ENCODE results near the gene ZNF516. TPM values are rescaled to one million over a fixed set of nuclear protein-coding genes. Genes with fewer than 3 reads are reported as not detected.

ZNF516 gene
- total RNA-seq, 2 experiments from 2014 or later = 2.7 to 4.8 TPM

DNA sequence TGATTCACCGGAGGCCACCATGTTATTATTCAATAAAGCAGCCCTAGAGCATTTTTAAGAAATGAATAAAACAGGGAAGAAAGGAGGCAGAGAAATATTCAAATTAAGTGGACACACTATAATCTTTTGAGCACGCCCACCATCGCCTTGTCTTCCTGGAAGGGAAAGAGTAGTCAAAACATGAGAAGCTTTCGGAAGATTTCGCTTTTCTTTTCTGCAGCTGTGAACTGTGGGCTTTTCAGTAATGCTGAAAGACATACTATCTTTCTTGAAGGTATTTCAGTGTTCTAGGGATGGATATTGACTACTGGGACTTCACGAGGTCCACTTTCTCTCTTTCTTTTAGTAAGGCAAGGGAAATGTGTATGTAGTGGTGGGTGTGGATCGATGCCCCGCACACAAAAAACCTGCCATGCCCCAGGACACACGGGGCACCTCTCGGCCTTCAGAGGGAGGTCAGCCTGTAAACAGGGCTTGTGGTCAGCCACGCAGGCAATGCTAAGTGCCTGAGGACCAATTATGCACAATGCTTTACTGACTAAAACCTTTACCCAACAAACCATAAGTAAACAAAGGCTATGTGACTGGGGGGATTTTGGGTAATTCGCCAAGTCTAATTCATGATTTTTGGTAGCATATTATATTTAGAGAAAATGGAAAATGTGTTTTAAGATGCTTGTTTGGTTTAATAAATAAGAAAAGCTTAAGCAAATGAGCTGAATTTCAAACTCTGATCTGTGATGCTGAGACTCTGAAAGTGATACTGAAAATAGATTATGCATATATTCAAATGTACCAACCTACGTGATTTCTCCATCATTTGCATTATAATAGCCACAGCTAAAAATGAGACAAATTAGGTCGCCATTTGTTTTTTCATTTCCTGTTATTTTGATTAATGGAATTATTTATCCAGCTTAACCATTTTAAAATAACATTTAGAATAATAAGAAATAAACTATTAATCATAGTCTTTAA, 130.5 kb downstream of the ZNF516 start:
- Mint-ChIP-seq H3K27me3 (peaks cover 11% of the 10 kb centered on the region), H3K9me3 (no peaks in the 10 kb centered on the region), H3K27ac (no peak overlapping the region), H3K4me3 (no peak overlapping the region), H3K4me1 (ENCODE audit: low read depth) (peaks cover 18% of the 10 kb centered on the region), H3K36me3 (no peaks in the 10 kb centered on the region)
- POLR2A ChIA-PET = interaction anchor here (0.8 kb wide), 1 partner anchor 10 kb away, joined by 3 read pairs; no protein-coding TSS in a partner anchor
- DNase-seq = peak; percentile 54
- CTCF ChIA-PET = interaction anchor here (1.0 to 1.7 kb wide), 2 partner anchors 9 to 34 kb away, joined by 3 to 4 read pairs; no protein-coding TSS in a partner anchor
- intact Hi-C loops (cut with micrococcal nuclease) = loop anchor here (1.0 kb wide), 1 partner anchor 10 kb away; no protein-coding TSS in a partner anchor

DNA sequence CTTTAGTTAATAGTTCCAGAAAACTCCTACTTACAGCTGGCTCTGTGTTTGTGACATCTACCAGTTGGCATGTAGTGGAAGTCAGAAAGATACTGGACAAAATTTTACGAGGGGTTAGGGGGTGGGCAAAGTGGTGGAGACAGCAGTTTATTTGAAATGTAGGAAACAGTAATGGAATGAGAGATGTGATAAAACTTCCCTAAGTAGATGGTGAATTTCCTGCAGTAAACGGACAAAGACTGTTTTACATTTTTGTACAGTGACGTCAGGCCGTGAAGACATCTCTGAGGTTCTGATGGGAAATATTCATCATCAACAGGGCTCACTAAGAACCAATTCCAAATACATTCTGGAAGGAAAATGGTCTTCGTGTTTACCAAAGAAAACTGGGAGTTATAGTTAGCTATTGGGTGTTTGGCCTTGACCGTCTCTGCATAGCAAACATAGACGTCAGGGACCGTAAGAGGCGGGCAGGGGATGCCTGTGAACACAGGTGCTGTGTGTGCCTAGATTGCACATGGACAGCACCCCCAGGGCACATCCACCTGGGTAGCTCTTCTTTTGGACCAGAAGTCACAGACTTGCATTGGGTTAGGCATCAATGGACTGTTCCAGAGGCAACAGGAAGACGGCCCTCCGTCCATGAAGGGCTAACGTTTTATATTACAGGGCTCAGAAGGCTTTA, 131.5 kb downstream of the ZNF516 start:
- H3K9me3 Mint-ChIP-seq = no peaks in the 10 kb centered on the region
- no peaks in the 10 kb centered on the region for H3K36me3 Mint-ChIP-seq
- intact Hi-C loops (cut with micrococcal nuclease) = loop anchor here (1.0 kb wide), 1 partner anchor 11 kb away; no protein-coding TSS in a partner anchor
- peaks cover 18% of the 10 kb centered on the region for H3K4me1 Mint-ChIP-seq (ENCODE audit: low read depth)
- H3K4me3 Mint-ChIP-seq = no peak overlapping the region
- no peak for DNase-seq
- H3K27me3 Mint-ChIP-seq = peaks cover 11% of the 10 kb centered on the region
- ChIA-PET POLR2A (no interaction called here), CTCF (interaction anchor here (1.4 kb wide), 1 partner anchor 10 kb away, joined by 5 read pairs; no protein-coding TSS in a partner anchor)
- no peak overlapping the region for H3K27ac Mint-ChIP-seq

DNA sequence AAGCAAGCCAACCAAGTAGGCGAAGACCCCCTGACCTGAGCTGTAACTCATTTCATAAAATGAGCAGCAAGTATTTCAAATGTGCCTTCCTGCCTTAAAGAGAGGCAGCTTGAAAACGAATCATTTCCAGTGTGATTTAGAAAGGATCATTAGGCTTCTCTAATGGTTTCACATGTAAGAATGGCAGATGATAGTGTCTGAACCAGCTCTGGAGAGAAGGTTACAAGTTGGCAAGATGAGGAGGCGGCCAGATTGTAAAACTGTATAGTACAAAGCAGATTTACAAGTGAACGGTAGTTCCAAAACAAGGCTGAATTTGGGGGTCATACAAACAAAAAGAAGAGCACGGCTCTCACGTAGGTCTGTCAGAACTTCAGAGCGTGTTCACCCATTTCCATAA, 132.4 kb downstream of the ZNF516 start:
- Mint-ChIP-seq H3K4me3 (no peak overlapping the region), H3K4me1 (ENCODE audit: low read depth) (peaks cover 18% of the 10 kb centered on the region), H3K27ac (no peak overlapping the region), H3K27me3 (peaks cover 11% of the 10 kb centered on the region), H3K9me3 (no peaks in the 10 kb centered on the region), H3K36me3 (no peaks in the 10 kb centered on the region)
- no peak for DNase-seq
- CTCF ChIA-PET = interaction anchor here (1.4 kb wide), 1 partner anchor 11 kb away, joined by 5 read pairs; no protein-coding TSS in a partner anchor
- intact Hi-C loops (cut with micrococcal nuclease) = no loop called here
- POLR2A ChIA-PET = no interaction called here

DNA sequence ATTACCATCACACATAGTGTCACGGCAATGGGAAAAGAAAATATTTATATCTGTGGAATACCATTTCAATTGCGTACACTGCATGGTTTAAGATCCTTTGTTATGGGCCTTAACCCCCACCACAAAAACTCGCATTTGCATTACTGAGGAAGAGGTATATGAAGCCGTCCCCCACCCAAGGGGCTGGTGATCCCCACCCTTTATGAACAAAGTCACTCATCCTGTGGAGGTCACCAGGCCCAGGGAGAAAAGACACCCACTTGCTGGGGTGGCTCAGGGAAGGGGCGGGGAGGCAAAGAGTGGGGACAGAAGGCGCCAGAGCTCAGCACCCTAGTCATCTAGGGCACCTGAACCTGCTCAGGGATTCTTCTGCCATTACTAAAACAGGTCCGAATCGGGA, 133.8 kb downstream of the ZNF516 start:
- CTCF ChIA-PET = no interaction called here
- Mint-ChIP-seq H3K27me3 (peaks cover 11% of the 10 kb centered on the region), H3K4me1 (ENCODE audit: low read depth) (peaks cover 18% of the 10 kb centered on the region), H3K27ac (no peak overlapping the region), H3K36me3 (no peaks in the 10 kb centered on the region), H3K4me3 (no peak overlapping the region), H3K9me3 (no peaks in the 10 kb centered on the region)
- intact Hi-C loops (cut with micrococcal nuclease) = no loop called here
- POLR2A ChIA-PET = no interaction called here
- DNase-seq = no peak

DNA sequence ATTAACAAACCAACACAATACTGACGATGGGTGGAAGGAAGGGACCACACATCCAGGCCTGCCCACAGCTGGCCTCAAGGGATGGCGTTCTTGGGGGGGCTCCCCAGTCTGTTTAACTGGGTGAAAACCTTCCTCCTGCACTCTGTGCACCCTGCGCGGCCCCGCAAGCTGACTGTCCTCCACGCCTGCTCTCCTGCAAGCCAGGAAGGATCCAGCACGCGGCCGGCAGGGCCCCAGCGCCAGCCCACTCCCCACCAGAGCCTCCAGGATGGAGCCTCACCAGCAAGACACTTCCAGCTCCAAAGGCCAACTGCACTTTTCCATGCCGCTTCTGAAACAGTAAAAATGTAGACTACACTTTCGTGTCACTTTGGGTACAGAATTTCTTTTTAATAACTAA, 135.1 kb downstream of the ZNF516 start:
- DNase-seq = no peak
- H3K9me3 Mint-ChIP-seq = no peaks in the 10 kb centered on the region
- H3K27me3 Mint-ChIP-seq = peaks cover 9% of the 10 kb centered on the region
- CTCF ChIA-PET = no interaction called here
- peaks cover 16% of the 10 kb centered on the region for H3K4me1 Mint-ChIP-seq (ENCODE audit: low read depth)
- intact Hi-C loops (cut with micrococcal nuclease) = no loop called here
- H3K27ac Mint-ChIP-seq = no peak overlapping the region
- POLR2A ChIA-PET = no interaction called here
- no peak overlapping the region for H3K4me3 Mint-ChIP-seq
- H3K36me3 Mint-ChIP-seq = no peaks in the 10 kb centered on the region

DNA sequence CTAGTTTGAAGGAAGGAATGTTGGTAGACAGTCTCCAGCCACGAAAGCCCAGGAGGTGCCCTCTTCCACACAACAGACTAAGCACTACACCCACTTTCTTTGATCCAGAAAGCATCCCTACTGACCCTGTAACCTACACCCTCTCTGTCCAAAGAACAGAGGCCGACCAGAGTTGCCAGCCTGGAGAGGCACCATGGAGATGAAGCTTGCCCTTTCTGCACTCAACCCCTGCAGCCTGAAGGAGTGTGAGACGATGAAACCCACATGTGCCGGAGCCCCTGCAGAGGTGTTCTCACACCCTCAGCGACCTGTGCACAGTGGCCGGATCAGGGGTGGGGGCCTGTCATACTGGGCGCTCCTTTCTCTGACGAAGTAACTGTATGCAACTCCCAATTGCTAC, 136.3 kb downstream of the ZNF516 start:
- Mint-ChIP-seq H3K36me3 (no peaks in the 10 kb centered on the region), H3K9me3 (peaks cover under 1% of the 10 kb centered on the region), H3K4me1 (ENCODE audit: low read depth) (peaks cover 6% of the 10 kb centered on the region), H3K27me3 (peaks cover 9% of the 10 kb centered on the region), H3K27ac (no peak overlapping the region), H3K4me3 (no peak overlapping the region)
- intact Hi-C loops (cut with micrococcal nuclease) = no loop called here
- no peak for DNase-seq
- ChIA-PET POLR2A (no interaction called here), CTCF (no interaction called here)

DNA sequence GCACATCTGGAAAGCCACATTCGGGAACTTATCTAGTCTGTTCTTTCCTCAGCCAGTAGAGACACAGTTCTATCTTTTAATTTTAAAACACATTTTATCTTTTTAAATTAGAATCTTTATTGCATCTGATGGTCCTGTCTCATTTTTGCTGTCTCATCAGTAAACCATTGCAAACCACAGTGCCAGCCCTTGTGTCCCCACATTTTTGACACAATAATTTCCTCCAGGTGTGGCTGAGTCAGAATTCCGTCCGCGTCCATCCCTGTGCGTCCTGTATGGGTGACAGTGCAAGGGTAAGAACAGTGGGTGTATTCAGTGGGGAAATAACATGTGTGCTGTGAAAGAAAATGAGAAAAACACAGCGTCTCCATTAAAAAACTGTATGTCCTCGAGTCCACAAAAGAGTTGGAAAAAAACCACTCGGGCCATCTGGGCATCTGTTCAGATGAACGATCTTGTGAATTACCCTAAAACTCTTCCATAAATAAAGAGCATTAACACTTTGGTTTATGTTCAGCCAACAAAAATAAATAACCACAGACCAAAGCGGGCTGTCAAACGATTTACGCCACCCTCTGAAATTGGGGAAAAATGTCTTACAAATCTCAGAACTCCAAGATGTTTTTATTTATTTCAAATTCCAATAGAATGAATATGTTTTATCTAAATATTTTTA, 137.3 kb downstream of the ZNF516 start:
- no peaks in the 10 kb centered on the region for H3K4me1 Mint-ChIP-seq (ENCODE audit: low read depth)
- H3K4me3 Mint-ChIP-seq = no peak overlapping the region
- no peaks in the 10 kb centered on the region for H3K36me3 Mint-ChIP-seq
- peaks cover 1% of the 10 kb centered on the region for H3K27me3 Mint-ChIP-seq
- peaks cover 3% of the 10 kb centered on the region for H3K9me3 Mint-ChIP-seq
- intact Hi-C loops (cut with micrococcal nuclease) = no loop called here
- no peak for DNase-seq
- H3K27ac Mint-ChIP-seq = no peak overlapping the region
- CTCF ChIA-PET = no interaction called here
- POLR2A ChIA-PET = no interaction called here

DNA sequence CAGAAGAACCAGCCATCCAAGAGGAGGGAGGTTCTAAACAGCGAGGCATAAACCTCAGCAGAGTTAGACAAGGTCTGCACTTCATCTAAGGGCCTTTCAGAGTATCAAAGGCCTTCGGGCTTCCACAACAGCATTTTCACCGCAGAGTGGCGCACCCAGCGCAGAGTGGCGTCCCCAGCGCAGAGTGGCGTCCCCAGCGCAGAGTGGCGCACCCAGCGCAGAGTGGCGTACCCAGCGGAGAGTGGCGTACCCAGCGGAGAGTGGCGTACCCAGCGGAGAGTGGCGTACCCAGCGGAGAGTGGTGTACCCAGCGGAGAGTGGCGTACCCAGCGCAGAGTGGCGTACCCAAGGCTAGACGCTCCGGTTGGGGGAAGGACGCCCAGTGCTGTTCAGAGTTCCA, 137.9 kb downstream of the ZNF516 start:
- no peak overlapping the region for H3K4me3 Mint-ChIP-seq
- peaks cover 3% of the 10 kb centered on the region for H3K9me3 Mint-ChIP-seq
- intact Hi-C loops (cut with micrococcal nuclease) = no loop called here
- ChIA-PET CTCF (no interaction called here), POLR2A (no interaction called here)
- no peak for DNase-seq
- H3K4me1 Mint-ChIP-seq (ENCODE audit: low read depth) = no peaks in the 10 kb centered on the region
- no peaks in the 10 kb centered on the region for H3K36me3 Mint-ChIP-seq
- H3K27ac Mint-ChIP-seq = no peak overlapping the region
- H3K27me3 Mint-ChIP-seq = no peaks in the 10 kb centered on the region

DNA sequence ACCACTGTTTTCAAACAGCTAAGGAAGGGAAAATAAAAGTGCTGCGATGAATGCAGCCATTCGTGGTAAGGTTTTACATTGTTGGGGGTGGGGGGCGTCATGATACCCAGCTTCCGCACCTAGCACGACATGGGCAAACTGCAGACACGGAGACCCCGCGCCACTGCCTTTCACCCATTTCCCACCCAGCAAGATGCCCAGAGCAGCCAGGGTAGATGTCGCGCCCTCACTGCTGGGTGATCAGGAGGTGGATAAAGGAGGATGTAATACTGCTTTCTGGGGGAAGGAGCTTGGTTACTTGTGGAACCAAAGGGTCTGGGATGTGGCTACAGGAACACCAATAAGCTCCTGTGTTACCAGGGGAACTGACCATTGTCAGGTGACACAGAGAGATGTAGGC, 138.4 kb downstream of the ZNF516 start:
- intact Hi-C loops (cut with micrococcal nuclease) = no loop called here
- CTCF ChIA-PET = no interaction called here
- no peaks in the 10 kb centered on the region for H3K36me3 Mint-ChIP-seq
- DNase-seq = no peak
- H3K9me3 Mint-ChIP-seq = peaks cover 3% of the 10 kb centered on the region
- H3K27ac Mint-ChIP-seq = no peak overlapping the region
- no peaks in the 10 kb centered on the region for H3K4me1 Mint-ChIP-seq (ENCODE audit: low read depth)
- no peaks in the 10 kb centered on the region for H3K27me3 Mint-ChIP-seq
- no peak overlapping the region for H3K4me3 Mint-ChIP-seq
- POLR2A ChIA-PET = no interaction called here

DNA sequence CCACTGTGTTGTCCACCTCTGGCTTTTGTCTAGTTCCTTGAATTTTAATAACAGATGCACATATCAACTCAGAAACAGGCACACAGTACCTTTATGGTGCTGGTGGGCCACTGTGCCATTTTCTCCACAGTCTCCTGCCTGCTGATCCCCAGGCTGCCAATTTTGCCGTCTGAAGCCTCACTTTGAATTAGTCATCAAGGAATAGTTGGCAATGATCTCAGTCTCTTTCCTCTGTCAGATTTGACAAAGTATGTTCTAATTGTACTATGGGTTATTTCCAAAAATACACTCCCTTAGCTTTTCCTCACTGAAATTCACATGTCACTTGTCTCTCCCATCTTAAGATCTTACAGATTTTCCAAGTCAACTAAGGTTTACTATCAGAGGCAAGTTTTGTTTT, 140.7 kb downstream of the ZNF516 start:
- DNase-seq = no peak
- Mint-ChIP-seq H3K4me3 (no peak overlapping the region), H3K27me3 (no peaks in the 10 kb centered on the region), H3K9me3 (peaks cover 3% of the 10 kb centered on the region), H3K36me3 (no peaks in the 10 kb centered on the region), H3K27ac (no peak overlapping the region), H3K4me1 (ENCODE audit: low read depth) (peaks cover 1% of the 10 kb centered on the region)
- intact Hi-C loops (cut with micrococcal nuclease) = no loop called here
- ChIA-PET POLR2A (no interaction called here), CTCF (no interaction called here)

DNA sequence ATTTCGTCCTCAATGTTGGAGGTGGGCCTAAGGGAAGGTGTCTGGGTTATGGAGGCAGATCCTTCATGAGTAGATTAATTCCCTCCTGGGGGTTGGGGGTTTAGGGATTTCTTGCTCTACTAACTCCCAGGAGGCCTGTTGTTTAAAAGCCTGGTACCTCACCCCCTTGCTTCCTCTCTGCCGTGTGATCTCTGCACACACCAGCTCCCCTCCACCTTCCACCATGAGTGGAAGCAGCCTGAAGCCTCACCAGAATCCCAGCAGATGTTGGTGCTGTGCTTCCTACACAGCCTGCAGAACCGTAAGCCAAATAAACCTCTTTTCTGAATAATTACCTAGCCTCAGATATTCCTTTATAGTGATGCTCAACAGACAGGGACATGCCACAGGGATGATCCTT, 141.5 kb downstream of the ZNF516 start:
- Mint-ChIP-seq H3K9me3 (peaks cover 3% of the 10 kb centered on the region), H3K27ac (no peak overlapping the region), H3K27me3 (peaks cover 3% of the 10 kb centered on the region), H3K4me1 (ENCODE audit: low read depth) (peaks cover 6% of the 10 kb centered on the region), H3K36me3 (no peaks in the 10 kb centered on the region), H3K4me3 (no peak overlapping the region)
- CTCF ChIA-PET = no interaction called here
- no peak for DNase-seq
- intact Hi-C loops (cut with micrococcal nuclease) = no loop called here
- POLR2A ChIA-PET = no interaction called here

DNA sequence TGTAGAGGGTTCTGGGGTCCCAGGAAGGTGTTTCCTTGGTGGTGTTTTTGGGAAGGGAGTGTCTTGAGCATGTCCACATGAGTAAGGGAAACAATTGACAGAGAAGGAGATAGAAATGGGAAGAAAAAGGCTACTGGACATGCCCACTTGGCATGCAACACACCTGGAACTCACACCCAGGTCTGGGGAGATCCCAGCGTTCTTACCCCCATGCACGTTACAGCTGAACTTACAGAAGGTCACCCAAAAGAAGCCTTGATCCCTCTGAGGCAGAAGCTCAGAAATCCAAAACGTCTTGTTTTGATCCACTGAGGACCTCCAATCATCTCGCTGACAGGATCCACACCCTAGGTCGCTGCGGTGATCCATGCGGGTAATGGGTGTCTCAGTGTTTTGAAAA, 142.0 kb downstream of the ZNF516 start:
- CTCF ChIA-PET = no interaction called here
- peaks cover 3% of the 10 kb centered on the region for H3K9me3 Mint-ChIP-seq
- no peak overlapping the region for H3K27ac Mint-ChIP-seq
- peaks cover 6% of the 10 kb centered on the region for H3K4me1 Mint-ChIP-seq (ENCODE audit: low read depth)
- H3K4me3 Mint-ChIP-seq = no peak overlapping the region
- POLR2A ChIA-PET = no interaction called here
- no peaks in the 10 kb centered on the region for H3K36me3 Mint-ChIP-seq
- intact Hi-C loops (cut with micrococcal nuclease) = no loop called here
- DNase-seq = no peak
- H3K27me3 Mint-ChIP-seq = peaks cover 3% of the 10 kb centered on the region
